ENCODE measurements around the gene PTPRM. TPM values are rescaled to one million over a fixed set of nuclear protein-coding genes. Genes with fewer than 3 reads are reported as not detected.

PTPRM gene
- polyA plus RNA-seq, 4 donors, result 82.9 to 104 (median 97.8) TPM

GRCh38 chr18:8287196-8287885 is 720.2 kb downstream of the PTPRM start:
- DNase-seq (ENCODE audit: low read depth in 4 of 4, low spot score in 3 of 4), result no peak

- peak in 1 of 4 donors; percentile 40 for DNase-seq (ENCODE audit: low read depth in 4 of 4, low spot score in 3 of 4)
These were observed 721.5 kb downstream of the PTPRM start for GRCh38 chr18:8288472-8289195.

DNA sequence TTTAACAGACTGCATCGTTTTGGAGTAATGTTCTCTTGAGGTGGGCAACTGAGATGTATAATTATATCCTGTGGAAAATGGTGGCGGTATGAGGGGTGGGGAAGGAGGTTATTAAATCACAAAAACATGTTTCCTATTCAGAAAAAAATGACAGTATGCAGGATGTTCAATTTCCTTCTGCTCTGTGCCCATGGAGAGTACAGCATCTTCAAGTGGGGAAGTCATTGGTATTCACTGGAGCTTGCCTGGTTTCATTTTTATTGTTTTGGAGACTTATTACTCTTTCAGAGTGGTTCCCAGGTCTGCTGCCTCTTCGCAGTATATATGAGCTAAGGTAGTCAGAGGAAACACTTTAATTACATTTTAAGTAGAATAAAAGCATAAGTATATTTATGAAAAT is 723.3 kb downstream of the PTPRM start:
- DNase-seq (ENCODE audit: low read depth in 4 of 4, low spot score in 3 of 4), result no peak

GRCh38 chr18:8290913-8291312 is 723.8 kb downstream of the PTPRM start:
- DNase-seq (ENCODE audit: low read depth in 4 of 4, low spot score in 3 of 4), result no peak

GRCh38 chr18:8293184-8293583 is 726.1 kb downstream of the PTPRM start:
- DNase-seq (ENCODE audit: low read depth in 4 of 4, low spot score in 3 of 4), result no peak

GRCh38 chr18:8296886-8297616 is 729.9 kb downstream of the PTPRM start:
- peak in 2 of 4 donors; percentile 8 to 18 for DNase-seq (ENCODE audit: low read depth in 4 of 4, low spot score in 3 of 4)

GRCh38 chr18:8298186-8298585 is 731.1 kb downstream of the PTPRM start:
- DNase-seq (ENCODE audit: low read depth in 4 of 4, low spot score in 3 of 4), result no peak

GRCh38 chr18:8299054-8299980 is 732.2 kb downstream of the PTPRM start:
- DNase-seq (ENCODE audit: low read depth in 4 of 4, low spot score in 3 of 4), result no peak

DNA sequence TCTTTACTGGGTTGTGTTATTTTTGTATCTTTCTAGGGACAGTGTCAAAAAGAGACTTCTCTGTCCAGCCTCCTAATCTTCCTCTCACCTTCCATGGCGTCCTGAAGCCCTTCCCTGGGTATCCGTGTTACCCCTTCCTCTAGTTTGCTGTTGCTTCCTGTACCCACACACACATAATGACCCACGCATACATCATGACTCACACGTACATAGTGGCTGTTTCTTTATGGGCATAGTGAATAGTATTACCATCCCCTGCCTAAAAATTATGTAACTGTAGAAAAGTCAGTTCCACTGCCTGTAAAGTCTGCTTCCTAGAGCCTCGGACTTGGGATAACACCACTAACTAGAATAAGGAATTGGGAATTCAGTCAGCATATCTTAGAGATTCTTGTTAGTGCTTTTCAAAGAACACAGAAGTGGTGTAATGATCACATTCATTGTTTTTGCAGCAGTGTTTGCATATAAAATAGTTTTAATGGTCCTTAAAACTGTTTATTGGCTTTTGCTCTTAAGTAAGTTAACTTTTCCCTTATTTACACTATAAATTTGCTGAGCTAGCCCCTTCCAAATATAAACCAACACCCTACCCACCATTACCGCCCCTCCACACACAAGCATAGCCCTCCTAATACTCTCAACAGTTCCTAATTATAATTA is 733.8 kb downstream of the PTPRM start:
- DNase-seq (ENCODE audit: low read depth in 4 of 4, low spot score in 3 of 4), result no peak

DNA sequence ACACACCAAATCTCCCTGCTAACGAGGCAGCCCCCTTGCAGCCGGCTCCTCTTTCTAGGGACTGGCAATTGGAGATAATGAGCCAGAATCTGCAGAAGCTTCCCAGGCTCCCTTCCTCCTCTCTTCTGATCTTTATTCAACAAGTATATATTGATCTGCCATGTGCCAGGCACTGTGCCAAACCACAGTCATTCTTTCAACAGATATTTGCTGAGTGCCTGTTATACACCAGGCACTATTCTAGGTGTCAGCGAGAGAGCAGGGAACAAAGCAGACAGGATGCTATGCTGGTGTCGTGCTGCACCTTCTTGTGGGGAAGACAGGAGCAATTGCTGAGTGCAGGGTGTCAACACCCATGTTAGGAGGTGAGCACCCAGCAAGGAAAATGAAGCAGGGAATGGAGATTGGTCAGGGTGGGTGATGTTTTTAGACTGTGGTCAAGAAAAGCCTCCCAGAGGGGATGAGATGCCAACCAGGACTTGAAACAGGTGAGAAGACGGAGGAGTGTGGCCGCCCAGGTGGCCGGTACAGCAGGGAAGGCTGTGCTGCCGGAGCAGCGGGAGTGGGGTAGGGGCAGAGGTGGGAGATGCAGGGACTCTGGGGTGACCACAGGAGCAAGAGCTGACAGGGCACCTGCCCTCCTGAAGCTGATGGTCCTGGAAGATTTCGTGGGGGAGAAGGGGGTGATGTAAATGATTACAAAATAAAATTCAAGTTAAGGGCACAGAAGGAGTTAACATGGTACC is 734.5 kb downstream of the PTPRM start:
- DNase-seq (ENCODE audit: low read depth in 4 of 4, low spot score in 3 of 4), result no peak

DNA sequence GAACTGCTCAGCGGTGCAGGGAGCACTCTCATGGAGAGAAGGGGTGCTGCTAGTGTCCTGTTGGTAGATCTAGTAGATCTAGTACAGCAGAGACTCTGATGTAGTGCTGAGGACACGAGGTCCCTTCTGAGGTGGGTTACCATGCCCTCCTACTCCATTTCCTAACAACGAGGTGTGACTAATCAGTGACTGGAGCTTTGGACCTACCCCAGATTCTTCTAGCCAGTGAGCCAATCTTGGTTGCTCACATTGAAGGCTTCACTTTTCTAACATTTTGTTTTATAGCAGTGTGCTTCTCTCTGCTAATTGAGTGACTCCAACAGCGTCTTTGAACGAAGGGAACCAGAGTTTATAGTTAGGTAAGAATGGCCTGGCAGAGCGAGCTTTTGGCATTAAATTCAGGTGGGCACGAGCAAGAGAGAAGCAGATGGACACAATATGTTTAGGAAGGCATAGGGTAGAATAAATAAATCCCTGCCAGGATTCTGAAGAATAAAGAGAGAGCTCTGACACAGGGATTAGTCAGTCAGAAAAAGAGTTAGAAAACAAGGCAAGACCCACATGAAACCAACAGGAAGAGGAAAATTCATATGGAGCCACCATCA is 736.1 kb downstream of the PTPRM start:
- DNase-seq (ENCODE audit: low read depth in 4 of 4, low spot score in 3 of 4), result no peak

- no peak for DNase-seq (ENCODE audit: low read depth in 4 of 4, low spot score in 3 of 4)
These were observed 740.8 kb downstream of the PTPRM start for GRCh38 chr18:8307960-8308359.

GRCh38 chr18:8313043-8313442 is 745.9 kb downstream of the PTPRM start:
- no peak for DNase-seq (ENCODE audit: low read depth in 4 of 4, low spot score in 3 of 4)

DNA sequence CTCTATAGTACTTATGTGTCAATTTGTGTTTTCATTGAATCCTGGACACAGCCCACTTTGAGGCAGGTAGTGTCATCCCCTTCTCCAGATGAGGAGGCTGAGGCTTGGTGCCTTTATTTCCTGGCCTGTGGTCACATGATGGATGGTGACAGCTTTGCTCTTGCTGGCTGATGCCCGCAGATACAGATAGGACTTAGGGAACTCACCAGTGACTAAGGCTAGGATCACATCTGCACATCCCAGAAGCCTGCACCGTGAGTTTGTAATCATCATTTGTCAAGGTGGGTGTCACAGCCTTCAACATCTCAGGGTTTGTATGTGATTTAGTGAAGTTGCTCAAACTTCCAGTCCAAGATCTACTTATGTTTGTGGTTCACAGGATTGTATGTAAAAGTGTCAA is 747.0 kb downstream of the PTPRM start:
- no peak for DNase-seq (ENCODE audit: low read depth in 4 of 4, low spot score in 3 of 4)

GRCh38 chr18:8319798-8320489 is 752.8 kb downstream of the PTPRM start:
- DNase-seq (ENCODE audit: low read depth in 4 of 4, low spot score in 3 of 4), result no peak

DNA sequence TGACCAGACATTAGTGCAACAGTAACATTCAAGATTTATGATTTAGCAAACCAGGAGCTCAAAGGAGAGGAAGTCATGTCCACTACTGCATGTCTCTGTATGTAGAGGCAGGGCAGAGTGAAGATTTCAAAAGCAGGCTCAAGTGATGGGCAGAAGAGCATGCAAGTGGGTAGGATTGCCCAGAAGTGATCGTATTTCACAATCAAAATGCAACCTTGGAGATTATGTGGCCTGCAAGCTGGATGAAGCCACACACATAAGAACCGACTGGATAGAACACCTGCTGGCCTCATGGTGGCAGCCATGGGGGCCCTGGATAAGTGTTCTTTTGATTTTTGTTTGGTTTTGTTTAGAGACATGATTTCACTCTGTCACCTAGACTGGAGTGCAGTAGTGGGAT is 755.4 kb downstream of the PTPRM start:
- DNase-seq (ENCODE audit: low read depth in 4 of 4, low spot score in 3 of 4), result no peak

DNA sequence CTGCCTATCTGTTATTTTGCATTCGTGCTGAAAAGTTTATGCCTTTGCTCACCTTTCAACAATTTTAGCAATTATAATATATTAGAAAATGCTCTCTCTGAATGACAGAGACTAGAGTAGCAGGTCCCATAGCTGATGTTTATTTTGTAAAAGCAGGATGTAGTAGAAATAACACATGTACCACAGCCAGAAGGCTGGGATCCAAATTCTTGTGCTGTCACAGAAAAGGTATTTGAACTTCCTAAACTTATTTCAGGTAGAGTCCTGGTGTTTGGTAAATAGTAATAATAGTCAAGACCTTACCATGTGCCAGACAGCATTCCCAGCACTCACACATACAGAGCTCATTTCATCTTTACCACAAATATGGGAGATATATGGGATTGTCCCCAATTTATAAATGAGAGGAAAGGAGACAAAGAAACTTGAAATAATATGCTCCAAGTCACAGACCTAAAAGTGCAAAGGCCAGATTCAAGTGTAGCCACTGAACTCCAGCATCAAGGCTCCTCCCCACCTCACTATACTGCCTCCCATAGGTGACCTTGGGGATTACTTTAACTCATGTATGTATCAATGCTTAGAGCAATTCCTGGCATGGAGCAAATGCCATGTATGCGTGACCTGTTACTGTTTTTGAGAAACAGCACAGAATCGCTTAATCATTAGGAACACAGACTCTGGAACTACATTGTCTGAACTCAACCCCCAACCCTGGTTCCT is 757.4 kb downstream of the PTPRM start:
- DNase-seq (ENCODE audit: low read depth in 4 of 4, low spot score in 3 of 4), result no peak
